GM23338 (cell line): ENCODE data around the gene SRMS. TPM values are rescaled to one million over a fixed set of nuclear protein-coding genes. Genes with fewer than 3 reads are reported as not detected.
"Not testable (repeated sequence)": the region's sequence is repeated elsewhere in the genome, so short reads cannot be mapped to it uniquely, and the experiment has no call there.

Source experiments
- ATAC-seq: fragments of 200-7000 bp; cut with Tn5 transposase; 3 replicates; pipeline ENCODE4 v1.9.1; 2020
- DNase-seq: peaks from one replicate; pipeline ENCODE4 v3.0.0-alpha.2; 2015; ENCODE audit warnings: low spot score
- H2AFZ ChIP-seq: fragments of 200-600 bp; sonication (generic); 2 replicates; pipeline ENCODE4 v1.8.0; 2016; ENCODE audit warnings: antibody characterized with exemption, mild to moderate bottlenecking, moderate library complexity
- H3F3A ChIP-seq: fragments of 200-600 bp; sonication (generic); replicated peaks from 2 replicates; pipeline ENCODE4 v1.8.0; 2017; ENCODE audit warnings: antibody characterized with exemption, mixed run types, low read depth
- H3K27ac ChIP-seq: fragments of 200-600 bp; sonication (generic); 2 replicates; pipeline ENCODE4 v1.6.1; 2016; ENCODE audit warnings: low read depth
- H3K27me3 ChIP-seq: fragments of 200-600 bp; sonication (generic); 2 replicates; pipeline ENCODE4 v1.8.0; 2016; ENCODE audit warnings: mild to moderate bottlenecking, mixed run types, moderate library complexity; ENCODE audit not compliant: insufficient read depth
- H3K36me3 ChIP-seq: fragments of 200-600 bp; sonication (generic); 2 replicates; pipeline ENCODE4 v1.8.0; 2016; ENCODE audit warnings: mild to moderate bottlenecking; ENCODE audit not compliant: insufficient read depth
- H3K4me1 ChIP-seq: fragments of 200-600 bp; sonication (generic); 2 replicates; pipeline ENCODE4 v1.8.0; 2016; ENCODE audit warnings: mild to moderate bottlenecking, moderate library complexity; ENCODE audit not compliant: insufficient read depth
- H3K4me2 ChIP-seq: fragments of 200-600 bp; sonication (generic); 2 replicates; pipeline ENCODE4 v1.7.1; 2017; ENCODE audit warnings: mixed run types
- H3K4me3 ChIP-seq: fragments of 200-600 bp; sonication (generic); 2 replicates; pipeline ENCODE4 v1.6.1; 2016; ENCODE audit warnings: mixed run types
- H3K79me2 ChIP-seq: fragments of 200-600 bp; sonication (generic); replicated peaks from 2 replicates; pipeline ENCODE4 v1.8.0; 2017; ENCODE audit warnings: mild to moderate bottlenecking; ENCODE audit not compliant: insufficient read depth
- H3K9me2 ChIP-seq: fragments of 200-600 bp; sonication (generic); 2 replicates; pipeline ENCODE4 v1.8.0; 2017; ENCODE audit not compliant: insufficient read depth
- H4K20me1 ChIP-seq: fragments of 200-600 bp; sonication (generic); replicated peaks from 2 replicates; pipeline ENCODE4 v1.8.0; 2017; ENCODE audit warnings: mild to moderate bottlenecking; ENCODE audit not compliant: insufficient read depth
- H3K27ac Mint-ChIP-seq: 2 replicates; pipeline ENCODE4 v1.8.0; 2020; ENCODE audit warnings: inconsistent platforms, mild to moderate bottlenecking, moderate library complexity, mixed read lengths
- H3K27me3 Mint-ChIP-seq: 3 replicates; pipeline ENCODE4 v1.8.0; 2022; ENCODE audit warnings: low read depth, mild to moderate bottlenecking, moderate library complexity, mixed read lengths, inconsistent platforms; ENCODE audit not compliant: insufficient read depth, poor library complexity
- H3K36me3 Mint-ChIP-seq: 3 replicates; pipeline ENCODE4 v1.8.0; 2021; ENCODE audit warnings: low read depth, mild to moderate bottlenecking, inconsistent platforms, moderate library complexity, mixed read lengths
- H3K4me1 Mint-ChIP-seq: 3 replicates; pipeline ENCODE4 v1.8.0; 2020; ENCODE audit warnings: mild to moderate bottlenecking, inconsistent platforms, mixed read lengths
- H3K4me3 Mint-ChIP-seq: 3 replicates; pipeline ENCODE4 v1.8.0; 2021; ENCODE audit warnings: moderate library complexity, mild to moderate bottlenecking, inconsistent platforms, mixed read lengths
- H3K9me3 Mint-ChIP-seq: 3 replicates; pipeline ENCODE4 v1.8.0; 2020; ENCODE audit warnings: moderate library complexity, mild to moderate bottlenecking, inconsistent platforms, mixed read lengths
- EZH2 ChIP-seq: fragments of 200-600 bp; sonication (generic); IDR thresholded peaks from one replicate; pipeline ENCODE4 v1.8.0; 2017; ENCODE audit warnings: antibody characterized with exemption, mild to moderate bottlenecking, low read depth; ENCODE audit not compliant: unreplicated experiment
- POLR2AphosphoS5 ChIP-seq: IDR thresholded peaks from 2 replicates; pipeline ENCODE4 v1.6.1; 2016; ENCODE audit warnings: antibody characterized with exemption, low read depth
- STAT1 ChIP-seq: IDR thresholded peaks from one replicate; pipeline ENCODE4 v1.6.1; 2016; ENCODE audit warnings: antibody characterized with exemption; ENCODE audit not compliant: unreplicated experiment
- polyA plus RNA-seq: library from polyadenylated mRNA; unstranded; fragments of >200 nt; fragmentation: Nextera tagmentation; extraction: Ambion mirVana; gene quantifications from 2 replicates; pipeline ENCODE4 v1.2.1, GENCODE V29; 2016
- total RNA-seq: library from RNA; depleted of rRNA; stranded (reverse); fragments of >200 nt; shearing (Covaris generic); gene quantifications from 2 replicates; pipeline ENCODE4 v1.2.3, GENCODE V29; 2014
- TF ChIP-seq, protein P1 (sequence below), 2 experiments: fragments of 200-600 bp in 1 of 2; sonication (generic) in 1 of 2; conservative IDR thresholded peaks; 2 replicates each; pipeline versions ENCODE4 v1.5.1 to v1.6.1; 2016 to 2017; ENCODE audit warnings: antibody characterized with exemption in 2 of 2, low read depth in 2 of 2, mild to moderate bottlenecking in 2 of 2, moderate library complexity in 1 of 2
- TF ChIP-seq, protein P2 (sequence below): IDR thresholded peaks from one replicate; pipeline ENCODE4 v1.6.1; 2018; ENCODE audit warnings: antibody characterized with exemption; ENCODE audit not compliant: unreplicated experiment
- TF ChIP-seq, protein P3 (sequence below): IDR thresholded peaks from 2 replicates; pipeline ENCODE4 v1.6.1; 2016; ENCODE audit warnings: antibody characterized with exemption

The SRMS gene
- total and polyA plus RNA-seq, 2 experiments from 2014 or later, result 0.23 to 0.59 TPM

DNA sequence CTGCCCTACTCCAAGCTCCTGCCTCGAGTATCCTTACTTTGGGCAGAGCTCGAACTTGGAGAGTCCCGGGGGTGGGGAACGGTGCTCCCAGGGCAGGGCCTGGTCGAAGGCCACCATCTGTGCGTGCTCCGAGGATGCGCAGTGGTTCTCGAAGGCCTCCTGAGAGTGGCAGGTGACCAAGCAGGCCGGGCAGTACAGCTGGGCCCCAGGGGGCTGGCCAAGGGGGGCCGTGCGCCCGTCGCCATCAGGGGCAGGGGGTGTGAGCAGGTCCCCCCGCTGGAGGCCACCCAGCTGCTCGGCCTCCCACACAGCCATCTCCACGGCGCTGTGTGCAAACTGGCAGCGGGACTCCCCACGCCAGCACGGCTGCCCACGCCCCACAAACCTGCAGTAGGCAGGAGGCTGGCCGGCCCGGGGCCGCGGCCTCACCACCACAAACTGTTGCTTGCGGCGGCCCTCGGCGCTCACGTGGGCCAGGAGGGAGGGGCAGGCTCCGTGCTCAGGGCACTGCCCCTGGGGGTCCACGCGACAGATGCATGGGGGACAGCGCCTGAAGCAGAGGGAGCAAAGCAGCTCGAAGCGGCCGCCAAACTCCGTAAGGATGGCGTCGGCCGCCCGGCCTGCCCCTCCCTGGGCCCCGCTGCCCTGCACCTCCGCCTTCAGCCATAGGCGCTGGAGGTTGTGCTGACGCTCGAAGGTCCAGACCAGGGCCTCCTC lies 24.7 kb upstream of the SRMS start (continued):
- TF ChIP-seq, protein P1, sequence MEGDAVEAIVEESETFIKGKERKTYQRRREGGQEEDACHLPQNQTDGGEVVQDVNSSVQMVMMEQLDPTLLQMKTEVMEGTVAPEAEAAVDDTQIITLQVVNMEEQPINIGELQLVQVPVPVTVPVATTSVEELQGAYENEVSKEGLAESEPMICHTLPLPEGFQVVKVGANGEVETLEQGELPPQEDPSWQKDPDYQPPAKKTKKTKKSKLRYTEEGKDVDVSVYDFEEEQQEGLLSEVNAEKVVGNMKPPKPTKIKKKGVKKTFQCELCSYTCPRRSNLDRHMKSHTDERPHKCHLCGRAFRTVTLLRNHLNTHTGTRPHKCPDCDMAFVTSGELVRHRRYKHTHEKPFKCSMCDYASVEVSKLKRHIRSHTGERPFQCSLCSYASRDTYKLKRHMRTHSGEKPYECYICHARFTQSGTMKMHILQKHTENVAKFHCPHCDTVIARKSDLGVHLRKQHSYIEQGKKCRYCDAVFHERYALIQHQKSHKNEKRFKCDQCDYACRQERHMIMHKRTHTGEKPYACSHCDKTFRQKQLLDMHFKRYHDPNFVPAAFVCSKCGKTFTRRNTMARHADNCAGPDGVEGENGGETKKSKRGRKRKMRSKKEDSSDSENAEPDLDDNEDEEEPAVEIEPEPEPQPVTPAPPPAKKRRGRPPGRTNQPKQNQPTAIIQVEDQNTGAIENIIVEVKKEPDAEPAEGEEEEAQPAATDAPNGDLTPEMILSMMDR (conservative IDR thresholded peaks at IDR 0.05; ENCODE audit: low read depth in 2 of 2), result no peak
- TF ChIP-seq STAT1, result no peak
- TF ChIP-seq EZH2, result no peak
- TF ChIP-seq, protein P2, sequence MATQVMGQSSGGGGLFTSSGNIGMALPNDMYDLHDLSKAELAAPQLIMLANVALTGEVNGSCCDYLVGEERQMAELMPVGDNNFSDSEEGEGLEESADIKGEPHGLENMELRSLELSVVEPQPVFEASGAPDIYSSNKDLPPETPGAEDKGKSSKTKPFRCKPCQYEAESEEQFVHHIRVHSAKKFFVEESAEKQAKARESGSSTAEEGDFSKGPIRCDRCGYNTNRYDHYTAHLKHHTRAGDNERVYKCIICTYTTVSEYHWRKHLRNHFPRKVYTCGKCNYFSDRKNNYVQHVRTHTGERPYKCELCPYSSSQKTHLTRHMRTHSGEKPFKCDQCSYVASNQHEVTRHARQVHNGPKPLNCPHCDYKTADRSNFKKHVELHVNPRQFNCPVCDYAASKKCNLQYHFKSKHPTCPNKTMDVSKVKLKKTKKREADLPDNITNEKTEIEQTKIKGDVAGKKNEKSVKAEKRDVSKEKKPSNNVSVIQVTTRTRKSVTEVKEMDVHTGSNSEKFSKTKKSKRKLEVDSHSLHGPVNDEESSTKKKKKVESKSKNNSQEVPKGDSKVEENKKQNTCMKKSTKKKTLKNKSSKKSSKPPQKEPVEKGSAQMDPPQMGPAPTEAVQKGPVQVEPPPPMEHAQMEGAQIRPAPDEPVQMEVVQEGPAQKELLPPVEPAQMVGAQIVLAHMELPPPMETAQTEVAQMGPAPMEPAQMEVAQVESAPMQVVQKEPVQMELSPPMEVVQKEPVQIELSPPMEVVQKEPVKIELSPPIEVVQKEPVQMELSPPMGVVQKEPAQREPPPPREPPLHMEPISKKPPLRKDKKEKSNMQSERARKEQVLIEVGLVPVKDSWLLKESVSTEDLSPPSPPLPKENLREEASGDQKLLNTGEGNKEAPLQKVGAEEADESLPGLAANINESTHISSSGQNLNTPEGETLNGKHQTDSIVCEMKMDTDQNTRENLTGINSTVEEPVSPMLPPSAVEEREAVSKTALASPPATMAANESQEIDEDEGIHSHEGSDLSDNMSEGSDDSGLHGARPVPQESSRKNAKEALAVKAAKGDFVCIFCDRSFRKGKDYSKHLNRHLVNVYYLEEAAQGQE, result no peak
- no peak for TF ChIP-seq POLR2AphosphoS5
- TF ChIP-seq, protein P3, sequence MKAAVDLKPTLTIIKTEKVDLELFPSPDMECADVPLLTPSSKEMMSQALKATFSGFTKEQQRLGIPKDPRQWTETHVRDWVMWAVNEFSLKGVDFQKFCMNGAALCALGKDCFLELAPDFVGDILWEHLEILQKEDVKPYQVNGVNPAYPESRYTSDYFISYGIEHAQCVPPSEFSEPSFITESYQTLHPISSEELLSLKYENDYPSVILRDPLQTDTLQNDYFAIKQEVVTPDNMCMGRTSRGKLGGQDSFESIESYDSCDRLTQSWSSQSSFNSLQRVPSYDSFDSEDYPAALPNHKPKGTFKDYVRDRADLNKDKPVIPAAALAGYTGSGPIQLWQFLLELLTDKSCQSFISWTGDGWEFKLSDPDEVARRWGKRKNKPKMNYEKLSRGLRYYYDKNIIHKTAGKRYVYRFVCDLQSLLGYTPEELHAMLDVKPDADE, result no peak

DNA sequence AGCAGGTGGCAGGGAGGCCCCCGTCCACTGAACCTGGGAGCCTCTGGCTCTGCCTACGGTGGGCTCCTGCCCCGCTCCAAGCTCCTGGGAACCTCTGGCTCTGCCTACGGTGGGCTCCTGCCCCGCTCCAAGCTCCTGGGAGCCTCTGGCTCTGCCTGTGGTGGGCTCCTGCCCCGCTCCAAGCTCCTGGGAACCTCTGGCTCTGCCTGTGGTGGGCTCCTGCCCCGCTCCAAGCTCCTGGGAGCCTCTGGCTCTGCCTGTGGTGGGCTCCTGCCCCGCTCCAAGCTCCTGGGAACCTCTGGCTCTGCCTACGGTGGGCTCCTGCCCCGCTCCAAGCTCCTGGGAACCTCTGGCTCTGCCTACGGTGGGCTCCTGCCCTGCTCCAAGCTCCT lies 23.5 kb upstream of the SRMS start:
- not testable (repeated sequence) for H3K36me3 ChIP-seq, H3K4me3 Mint-ChIP-seq, ATAC-seq

More for the DNA sequence above, 23.5 kb upstream of the SRMS start:
- not testable (repeated sequence) for H3K4me1 Mint-ChIP-seq, H3F3A ChIP-seq, H3K79me2 ChIP-seq, H3K36me3 Mint-ChIP-seq, H2AFZ ChIP-seq, DNase-seq, H3K4me2 ChIP-seq, H3K4me1 ChIP-seq, H3K9me2 ChIP-seq, H3K27ac ChIP-seq, H3K27ac Mint-ChIP-seq, H3K4me3 ChIP-seq, H3K9me3 Mint-ChIP-seq, H4K20me1 ChIP-seq, H3K27me3 Mint-ChIP-seq, H3K27me3 ChIP-seq
